SK-N-SH (cell line): ENCODE measurements around the gene WNK4. TPM values are rescaled to one million over a fixed set of nuclear protein-coding genes. Genes with fewer than 3 reads are reported as not detected.
"Not testable (repeated sequence)": the region's sequence is repeated elsewhere in the genome, so short reads cannot be mapped to it uniquely, and the experiment has no call there.

Source experiments
- CTCF ChIA-PET: fragments of 300-600, 350-600 bp; formaldehyde crosslinking; extraction: SDS; loops from one replicate; lab custom pipeline; 2021; lab: Yijun Ruan, JAX
- POLR2A ChIA-PET: fragments of 350-600 bp; sonication (Branson Sonifier 250); formaldehyde crosslinking; extraction: SDS; loops from one replicate; lab custom pipeline; 2020; ENCODE audit warnings: antibody characterized with exemption, inconsistent platforms; lab: Yijun Ruan, JAX
- DNase-seq: peaks from one replicate; pipeline ENCODE4 v3.0.0; 2012
- H2AFZ ChIP-seq: fragments of 200-600 bp; sonication (generic); 2 replicates; pipeline ENCODE4 v1.8.1; 2016; ENCODE audit warnings: antibody characterized with exemption, mild to moderate bottlenecking, low read depth
- H3F3A ChIP-seq: fragments of 200-600 bp; sonication (generic); replicated peaks from 2 replicates; pipeline ENCODE3; 2016; ENCODE audit warnings: antibody characterized with exemption, mild to moderate bottlenecking; ENCODE audit not compliant: insufficient read depth
- H3K27ac ChIP-seq, 2 experiments: fragments of 200-500 bp in 1 of 2; fragments of 200-600 bp in 1 of 2; sonication (Bioruptor generic) in 1 of 2; sonication (generic), shearing (Covaris generic) in 1 of 2; 2 replicates each; pipeline versions ENCODE4 v1.5.1 to v1.6.1; 2014 to 2016; ENCODE audit warnings: low read depth in 2 of 2, inconsistent platforms in 1 of 2, low read length in 1 of 2, mild to moderate bottlenecking in 1 of 2, mixed read lengths in 1 of 2
- H3K27me3 ChIP-seq: fragments of 200-600 bp; sonication (generic), shearing (Covaris generic); 2 replicates; pipeline ENCODE4 v1.6.1; 2016; ENCODE audit warnings: mixed run types; ENCODE audit not compliant: insufficient read depth
- H3K36me3 ChIP-seq, 2 experiments: fragments of 200-500 bp in 1 of 2; fragments of 200-600 bp in 1 of 2; sonication (Bioruptor generic) in 1 of 2; sonication (generic) in 1 of 2; replicated peaks in 1 of 2; 2 replicates each; pipeline versions ENCODE3 to v1.5.1; 2014 to 2016; ENCODE audit warnings: low read length in 1 of 2, mild to moderate bottlenecking in 1 of 2; ENCODE audit not compliant: insufficient read depth in 2 of 2, control insufficient read depth in 1 of 2
- H3K4me1 ChIP-seq, 2 experiments: fragments of 200-500 bp in 1 of 2; fragments of 200-600 bp in 1 of 2; sonication (Bioruptor generic) in 1 of 2; sonication (generic), shearing (Covaris generic) in 1 of 2; 2 replicates each; pipeline versions ENCODE4 v1.5.1 to v1.6.1; 2014 to 2016; ENCODE audit warnings: low read depth in 1 of 2, low read length in 1 of 2, mixed run types in 1 of 2; ENCODE audit not compliant: insufficient read depth in 2 of 2, control insufficient read depth in 1 of 2
- H3K4me2 ChIP-seq: fragments of 200-600 bp; sonication (generic), shearing (Covaris generic); 2 replicates; pipeline ENCODE4 v1.6.1; 2017; ENCODE audit warnings: mixed run types
- H3K4me3 ChIP-seq, 2 experiments: fragments of 200-500 bp in 1 of 2; fragments of 200-600 bp in 1 of 2; sonication (Bioruptor generic) in 1 of 2; sonication (generic), shearing (Covaris generic) in 1 of 2; 2 replicates each; pipeline versions ENCODE4 v1.5.1 to v1.8.1; 2014 to 2016; ENCODE audit warnings: low read depth in 2 of 2, inconsistent platforms in 1 of 2, low read length in 1 of 2, mild to moderate bottlenecking in 1 of 2, mixed read lengths in 1 of 2, moderate library complexity in 1 of 2
- H3K79me2 ChIP-seq: fragments of 200-600 bp; sonication (generic); 2 replicates; pipeline ENCODE4 v1.8.1; 2017; ENCODE audit warnings: mild to moderate bottlenecking; ENCODE audit not compliant: insufficient read depth
- H3K9ac ChIP-seq: fragments of 200-600 bp; sonication (generic); 2 replicates; pipeline ENCODE4 v1.6.1; 2017; ENCODE audit warnings: mixed run types
- H3K9me2 ChIP-seq: fragments of 200-600 bp; sonication (generic); 2 replicates; pipeline ENCODE4 v1.6.1; 2017; ENCODE audit warnings: mixed run types
- H3K9me3 ChIP-seq: fragments of 200-600 bp; sonication (generic); 2 replicates; pipeline ENCODE4 v1.6.1; 2017; ENCODE audit warnings: mixed run types, mild to moderate bottlenecking, moderate library complexity
- H4K20me1 ChIP-seq: fragments of 200-600 bp; sonication (generic); 2 replicates; pipeline ENCODE4 v1.6.1; 2017; ENCODE audit warnings: mild to moderate bottlenecking, mixed run types; ENCODE audit not compliant: insufficient read depth
- EP300 ChIP-seq, 2 experiments: IDR thresholded peaks; 2 replicates each; pipeline versions ENCODE4 v1.4.0 to v1.6.1; 2012; ENCODE audit warnings: borderline replicate concordance in 1 of 2, low read depth in 1 of 2, low read length in 1 of 2
- IRF3 ChIP-seq: fragments of 150-350 bp; IDR thresholded peaks from 2 replicates; pipeline ENCODE4 v1.6.1; 2016; ENCODE audit warnings: mild to moderate bottlenecking, low read depth, low read length
- POLR2AphosphoS5 ChIP-seq: IDR thresholded peaks from 2 replicates; pipeline ENCODE4 v1.6.1; 2012; ENCODE audit warnings: low read depth, low read length
- TAF1 ChIP-seq: IDR thresholded peaks from 2 replicates; pipeline ENCODE4 v1.6.1; 2012; ENCODE audit warnings: low read depth, mild to moderate bottlenecking, low read length, moderate library complexity, borderline replicate concordance
- TCF12 ChIP-seq: IDR thresholded peaks from 2 replicates; pipeline ENCODE4 v1.4.0; 2012
- TEAD4 ChIP-seq: IDR thresholded peaks from 2 replicates; pipeline ENCODE4 v1.4.0; 2012; ENCODE audit warnings: mild to moderate bottlenecking, borderline replicate concordance; ENCODE audit not compliant: insufficient read depth
- WGBS: methylation state at CpG from one replicate; pipeline ENCODE4 v1.1.6; 2017; ENCODE audit warnings: low lambda C conversion rate; 5-methylcytosine and 5-hydroxymethylcytosine counted together
- polyA plus RNA-seq, 3 experiments: library from polyadenylated mRNA; depleted of rRNA; stranded (reverse); fragments of >200 nt; gene quantifications; 2 replicates each; pipeline ENCODE4 v1.2.3, GENCODE V29; 2012

Gene WNK4
- 8.7 and 12.5 TPM in 2 replicates for polyA plus RNA-seq (2012; rRNA removed)
- 4.5 and 6.2 TPM in 2 replicates for polyA plus RNA-seq (2012; cell fraction: cytosol; rRNA removed)
- polyA plus RNA-seq (2012; cell fraction: nucleus; rRNA removed), result 45.5 and 57.2 TPM in 2 replicates

- H3K4me1 ChIP-seq, result peaks cover 14 to 17% of the 10 kb centered on the region in 2 experiments; a peak in 3 of 4 replicates
- DNase-seq, result peak; percentile 89
- no peaks in the 10 kb centered on the region for H3K27me3 ChIP-seq
- no peaks in the 10 kb centered on the region for H3K9me3 ChIP-seq
- H3K79me2 ChIP-seq, result peaks cover 48% of the 10 kb centered on the region
- POLR2A ChIA-PET, result interaction anchor here (0.5 to 1.4 kb wide), 2 partner anchors 18 to 251 kb away, joined by 3 to 4 read pairs; partner anchors contain the start of genes CNTD1 and COA3
- H3K4me2 ChIP-seq, result peak within 1 kb of the TSS; percentile 98
- H3K36me3 ChIP-seq, result peaks cover 25 to 38% of the 10 kb centered on the region in 2 experiments
- peaks cover 15% of the 10 kb centered on the region for H3F3A ChIP-seq
- no peaks in the 10 kb centered on the region for H4K20me1 ChIP-seq
- 30% methylated on average over 51 of the region's 65 CpGs for WGBS
- H2AFZ ChIP-seq, result peak within 1 kb of the TSS; percentile 67; the same call in 1 of the 2 replicates
- H3K9ac ChIP-seq, result peak within 1 kb of the TSS; percentile 87
- peak; percentile 68 for TF ChIP-seq POLR2AphosphoS5
- TF ChIP-seq IRF3, result no peak
- no peak for TF ChIP-seq TCF12
- TF ChIP-seq, all 33 proteins: peak for 1
- Histone ChIP-seq H3K4me3 (peak within 1 kb of the TSS; percentile 61 to 84), H3K27ac (peak within 1 kb of the TSS in 1 of 2 experiments; percentile 46; a peak in 3 of 4 replicates), H3K9me2 (no peaks in the 10 kb centered on the region)
- CTCF ChIA-PET, result interaction anchor here (1.0 to 1.8 kb wide), 4 partner anchors 17 to 202 kb away, joined by 3 to 7 read pairs (median 4); no protein-coding TSS in a partner anchor
Observed at GRCh38 chr17:42779936-42780850, at the start of gene WNK4. WNK4 (plus strand) TSS chr17:42780610; CDS start chr17:42780699, 89 bp downstream.

GRCh38 chr17:42740699-42741098 lies 39.7 kb upstream of the WNK4 start:
- 51% methylated on average over 1 of the region's 1 CpG for WGBS
- Histone ChIP-seq H3K4me2 (no peak overlapping the region), H3K27ac (no peak overlapping the region), H3K9me3 (no peaks in the 10 kb centered on the region), H2AFZ (no peak overlapping the region), H3K36me3 (no peaks in the 10 kb centered on the region), H3F3A (no peaks in the 10 kb centered on the region), H3K4me1 (peaks cover 0 to 11% of the 10 kb centered on the region in 2 experiments; a peak in 1 of 4 replicates), H3K27me3 (no peaks in the 10 kb centered on the region), H3K9me2 (no peaks in the 10 kb centered on the region), H3K4me3 (no peak overlapping the region), H3K9ac (no peak overlapping the region), H4K20me1 (no peaks in the 10 kb centered on the region), H3K79me2 (peaks cover 52% of the 10 kb centered on the region)
- DNase-seq, result no peak
- TF ChIP-seq EP300 (IDR thresholded peaks at IDR 0.05; ENCODE audit: borderline replicate concordance in 1 of 2, low read depth in 1 of 2, low read length in 1 of 2), result no peak
- no peak for TF ChIP-seq IRF3
- TF ChIP-seq TAF1, result no peak
- TF ChIP-seq TEAD4, result no peak
- TF ChIP-seq TCF12, result no peak
- CTCF ChIA-PET, result interaction anchor here (0.6 to 1.7 kb wide), 2 partner anchors 22 to 162 kb away, joined by 3 read pairs; no protein-coding TSS in a partner anchor
- POLR2A ChIA-PET, result interaction anchor here (0.6 kb wide), 1 partner anchor 162 kb away, joined by 4 read pairs; no protein-coding TSS in a partner anchor

GRCh38 chr17:42742916-42743315 lies 37.5 kb upstream of the WNK4 start:
- H3K9me3 ChIP-seq, DNase-seq, H3K9me2 ChIP-seq, H3K27me3 ChIP-seq, H3K36me3 ChIP-seq, H3K4me3 ChIP-seq, H3F3A ChIP-seq, H4K20me1 ChIP-seq, H2AFZ ChIP-seq, H3K27ac ChIP-seq, H3K9ac ChIP-seq, POLR2A ChIA-PET: not testable (repeated sequence)
- 96% methylated on average over 11 of the region's 11 CpGs for WGBS
- H3K4me1 ChIP-seq, result peaks cover 0 to 11% of the 10 kb centered on the region in 2 experiments; a peak in 1 of 4 replicates
- H3K4me2 ChIP-seq, result 0 out of 2 replicates have a peak overlapping the region, but pooled peaks have one; percentile 84
- CTCF ChIA-PET, result interaction anchor here (0.9 to 2.7 kb wide), 3 partner anchors 21 to 165 kb away, joined by 4 to 10 read pairs (median 4); no protein-coding TSS in a partner anchor
- H3K79me2 ChIP-seq, result peaks cover 47% of the 10 kb centered on the region
